Gastrocnemius medialis (tissue), 4 donors: ENCODE results near the gene PTPRJ. TPM values are rescaled to one million over a fixed set of nuclear protein-coding genes. Genes with fewer than 3 reads are reported as not detected.

Experiments
- ATAC-seq, 2 donors: fragments of 150-250 bp; one replicate each; pipeline ENCODE4 v1.9.1; 2016
- DNase-seq, 2 donors: peaks; one replicate each; pipeline ENCODE4 v3.0.0-alpha.2; 2019
- H3K27ac ChIP-seq, 4 donors: fragments of 200-600 bp; sonication (generic); 1 replicate in 1 of 4; 2 replicates in 3 of 4; pipeline ENCODE4 v1.5.1; 2016 to 2018; ENCODE audit warnings: mild to moderate bottlenecking in 2 of 4, moderate library complexity in 1 of 4
- H3K27me3 ChIP-seq, 3 donors: fragments of 200-600 bp; sonication (generic) in 2 of 3; 1 replicate in 1 of 3; 2 replicates in 2 of 3; pipeline versions ENCODE4 v1.5.1 to v1.6.0; 2016 to 2019; ENCODE audit warnings: mild to moderate bottlenecking in 1 of 3, moderate library complexity in 1 of 3
- H3K36me3 ChIP-seq, 2 donors: fragments of 200-600 bp; sonication (generic) in 1 of 2; one replicate each; pipeline ENCODE4 v1.5.1; 2017 to 2018
- H3K4me1 ChIP-seq, 2 donors: fragments of 200-600 bp; sonication (generic) in 1 of 2; one replicate each; pipeline ENCODE4 v1.5.1; 2016 to 2017; ENCODE audit warnings: mild to moderate bottlenecking in 2 of 2
- H3K4me3 ChIP-seq, 4 donors: fragments of 200-600 bp; sonication (generic) in 3 of 4; 1 replicate in 1 of 4; 2 replicates in 3 of 4; pipeline ENCODE4 v1.5.1; 2016 to 2019; ENCODE audit warnings: mild to moderate bottlenecking in 2 of 4
- H3K9me3 ChIP-seq, 3 donors: fragments of 200-600 bp; sonication (generic) in 2 of 3; 1 replicate in 1 of 3; 2 replicates in 2 of 3; pipeline ENCODE4 v1.5.1; 2016 to 2019
- CTCF ChIP-seq, 5 experiments: fragments of 450-650 bp in 3 of 5; fragments of 200-600 bp in 2 of 5; sonication (generic) in 2 of 5; IDR thresholded peaks in 4 of 5; conservative IDR thresholded peaks in 1 of 5; 1 replicate in 4 of 5; 2 replicates in 1 of 5; pipeline ENCODE4 v1.5.1; 2016 to 2019; ENCODE audit warnings: antibody characterized with exemption in 5 of 5, mild to moderate bottlenecking in 3 of 5, moderate library complexity in 3 of 5
- POLR2A ChIP-seq, 2 donors: fragments of 450-650 bp; IDR thresholded peaks; one replicate each; pipeline ENCODE4 v1.6.1; 2017; ENCODE audit warnings: antibody characterized with exemption in 2 of 2, mild to moderate bottlenecking in 2 of 2, moderate library complexity in 2 of 2
- in situ Hi-C, 4 donors: fragments of 200-750 bp; cut with MboI; loops; one replicate each; pipeline versions ENCODE4 v1.15.0 to v1.8.0; 2017; ENCODE audit warnings: low sequenced_read_pairs in 4 of 4
- intact Hi-C: fragments of 100-400 bp; cut with DNase I; formaldehyde crosslinking; loops from one replicate; pipeline ENCODE4 v1.15.1; 2023; ENCODE audit warnings: low total_unique reads
- total RNA-seq, 4 donors: library from RNA; depleted of rRNA; stranded (reverse); fragments of >200 nt; gene quantifications; one replicate each; pipeline versions ENCODE4 v1.1.0 to v1.2.3, GENCODE V29; 2016

Gene PTPRJ
- total RNA-seq, 4 donors from 2014 or later, result 5.4 to 9.0 (median 5.6) TPM

- no peak overlapping the region for H3K4me3 ChIP-seq
- no peaks in the 10 kb centered on the region for H3K27me3 ChIP-seq
- H3K36me3 ChIP-seq, result peaks cover 0 to 6% of the 10 kb centered on the region in 2 donors
- H3K27ac ChIP-seq, result no peak overlapping the region
- H3K4me1 ChIP-seq, result no peaks in the 10 kb centered on the region
- H3K9me3 ChIP-seq, result no peaks in the 10 kb centered on the region
- TF ChIP-seq POLR2A (IDR thresholded peaks at IDR 0.05) (no peak), CTCF (IDR thresholded peaks at IDR 0.05 in 4 of 5, conservative IDR thresholded peaks at IDR 0.05 in 1 of 5) (no peak)
- intact Hi-C loops, result no loop called here
- DNase-seq (no peak), ATAC-seq (no peak)
- in situ Hi-C loops, result no loop called here
Observed at GRCh38 chr11:48123254-48123875, 143.0 kb downstream of the PTPRJ start.

GRCh38 chr11:48123934-48124755, 143.8 kb downstream of the PTPRJ start:
- Histone ChIP-seq H3K27me3 (no peaks in the 10 kb centered on the region), H3K27ac (no peak overlapping the region), H3K9me3 (no peaks in the 10 kb centered on the region), H3K4me1 (no peaks in the 10 kb centered on the region), H3K36me3 (peaks cover 0 to 13% of the 10 kb centered on the region in 2 donors), H3K4me3 (no peak overlapping the region)
- in situ Hi-C loops (no loop called here), intact Hi-C loops (no loop called here)
- TF ChIP-seq CTCF (IDR thresholded peaks at IDR 0.05 in 4 of 5, conservative IDR thresholded peaks at IDR 0.05 in 1 of 5) (no peak), POLR2A (IDR thresholded peaks at IDR 0.05) (no peak)
- ATAC-seq (no peak), DNase-seq (no peak)

GRCh38 chr11:48124880-48125279, 144.5 kb downstream of the PTPRJ start:
- Histone ChIP-seq H3K9me3 (no peaks in the 10 kb centered on the region), H3K27ac (no peak overlapping the region), H3K27me3 (no peaks in the 10 kb centered on the region), H3K36me3 (peaks cover 0 to 14% of the 10 kb centered on the region in 2 donors), H3K4me3 (no peak overlapping the region), H3K4me1 (no peaks in the 10 kb centered on the region)
- ATAC-seq (no peak), DNase-seq (no peak)
- in situ Hi-C loops, result no loop called here
- intact Hi-C loops, result no loop called here
- TF ChIP-seq POLR2A (IDR thresholded peaks at IDR 0.05) (no peak), CTCF (IDR thresholded peaks at IDR 0.05 in 4 of 5, conservative IDR thresholded peaks at IDR 0.05 in 1 of 5) (no peak)

- H3K4me3 ChIP-seq, result no peak overlapping the region
- H3K9me3 ChIP-seq, result no peaks in the 10 kb centered on the region
- intact Hi-C loops (no loop called here), in situ Hi-C loops (no loop called here)
- H3K27ac ChIP-seq, result no peak overlapping the region
- TF ChIP-seq POLR2A (IDR thresholded peaks at IDR 0.05) (no peak), CTCF (IDR thresholded peaks at IDR 0.05 in 4 of 5, conservative IDR thresholded peaks at IDR 0.05 in 1 of 5) (no peak)
- DNase-seq, result no peak
- no peaks in the 10 kb centered on the region for H3K4me1 ChIP-seq
- H3K36me3 ChIP-seq, result peaks cover 0 to 14% of the 10 kb centered on the region in 2 donors
- H3K27me3 ChIP-seq, result no peaks in the 10 kb centered on the region
- no peak for ATAC-seq
Observed at GRCh38 chr11:48125866-48126265, 145.5 kb downstream of the PTPRJ start.
